ENCODE measurements around the gene CNTNAP1. TPM values are rescaled to one million over a fixed set of nuclear protein-coding genes. Genes with fewer than 3 reads are reported as not detected.
"Not testable (repeated sequence)": the region's sequence is repeated elsewhere in the genome, so short reads cannot be mapped to it uniquely, and the experiment has no call there.

CNTNAP1 gene
- total RNA-seq, 2 donors from 2014 or later, result 0.61 to 2.8 TPM

DNA sequence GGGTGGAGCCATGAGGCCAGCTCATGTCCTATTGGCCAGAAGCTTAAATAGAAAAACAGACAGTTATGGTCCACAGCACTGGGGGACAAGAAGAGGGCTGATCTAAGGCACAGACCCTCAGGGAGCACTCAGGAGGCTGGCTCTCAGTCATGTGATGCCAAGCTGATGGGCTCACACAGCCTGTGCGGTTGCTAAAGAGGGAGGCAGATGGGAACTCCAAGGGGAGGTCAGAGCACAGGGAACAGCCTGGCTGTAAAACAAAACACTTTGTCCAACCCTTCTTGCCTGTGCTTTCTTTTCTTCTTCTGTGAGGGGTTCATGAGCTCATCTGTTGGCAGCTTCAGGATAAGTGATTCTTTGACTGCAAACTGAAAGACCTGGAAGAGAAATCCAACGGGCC is 27.2 kb downstream of the CNTNAP1 start:
- ATAC-seq (replicated peaks), result no peak
- H3K27ac Mint-ChIP-seq, result no peak overlapping the region

DNA sequence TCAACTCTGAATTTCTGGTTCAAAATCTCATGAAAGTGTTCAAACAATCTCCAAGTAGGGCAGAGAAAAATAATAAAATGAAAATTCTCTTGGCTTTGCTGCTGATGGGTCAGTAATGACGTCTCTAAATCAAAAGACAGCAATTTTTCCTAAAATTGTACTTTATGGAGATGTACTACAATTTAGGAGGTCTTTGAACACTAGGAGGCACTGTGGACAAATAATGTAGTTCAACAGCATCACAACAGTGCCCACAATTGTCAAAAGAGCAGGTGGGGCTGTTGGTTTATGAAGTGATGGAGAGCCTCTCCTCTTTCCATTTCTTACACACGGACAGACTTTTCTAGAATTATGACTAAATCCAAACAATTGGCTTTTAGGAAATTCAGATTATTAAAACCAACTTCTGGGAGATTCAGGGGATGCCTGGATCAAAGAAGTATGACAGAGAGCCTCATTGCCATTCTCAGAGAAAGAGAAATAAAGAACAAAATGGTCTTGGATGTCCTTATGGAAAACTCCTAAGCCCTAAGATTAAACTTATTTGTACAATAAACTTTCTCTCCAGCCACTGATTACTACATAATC is 38.8 kb downstream of the CNTNAP1 start:
- Mint-ChIP-seq H3K27ac (no peak overlapping the region), H3K36me3 (ENCODE audit: low read depth) (peaks cover 96% of the 10 kb centered on the region), H3K4me3 (no peak overlapping the region), H3K27me3 (no peaks in the 10 kb centered on the region), H3K4me1 (no peaks in the 10 kb centered on the region), H3K9me3 (no peaks in the 10 kb centered on the region)
- ATAC-seq (replicated peaks), result peak; percentile 66

More for the DNA sequence above, 27.2 kb downstream of the CNTNAP1 start:
- Mint-ChIP-seq H3K4me3 (no peak overlapping the region), H3K4me1 (peaks cover 20% of the 10 kb centered on the region), H3K27me3 (no peaks in the 10 kb centered on the region), H3K9me3 (no peaks in the 10 kb centered on the region), H3K36me3 (ENCODE audit: low read depth) (peaks cover 100% of the 10 kb centered on the region)

DNA sequence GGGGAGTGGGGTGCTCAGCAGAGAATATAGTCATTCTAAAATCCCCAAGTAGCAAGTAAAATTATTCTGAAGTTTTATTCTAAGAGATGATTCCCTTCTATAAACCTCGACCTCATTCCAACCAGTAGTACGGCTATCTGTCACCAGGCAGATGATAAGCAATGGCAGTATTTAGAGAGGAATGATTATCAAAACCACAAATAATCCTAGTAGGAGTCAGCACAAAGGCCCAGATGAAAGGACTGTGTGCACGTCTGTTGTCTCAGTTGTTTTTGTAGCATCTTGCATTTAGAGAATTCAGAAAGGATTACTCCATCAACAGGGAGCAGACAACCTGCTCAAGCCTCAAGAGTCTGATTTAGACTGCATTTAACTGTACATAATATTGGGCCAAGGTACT is 41.3 kb downstream of the CNTNAP1 start:
- Mint-ChIP-seq H3K27me3 (no peaks in the 10 kb centered on the region), H3K27ac (no peak overlapping the region), H3K36me3 (ENCODE audit: low read depth) (peaks cover 91% of the 10 kb centered on the region), H3K4me3 (no peak overlapping the region), H3K4me1 (no peaks in the 10 kb centered on the region), H3K9me3 (no peaks in the 10 kb centered on the region)
- ATAC-seq (replicated peaks), result no peak

DNA sequence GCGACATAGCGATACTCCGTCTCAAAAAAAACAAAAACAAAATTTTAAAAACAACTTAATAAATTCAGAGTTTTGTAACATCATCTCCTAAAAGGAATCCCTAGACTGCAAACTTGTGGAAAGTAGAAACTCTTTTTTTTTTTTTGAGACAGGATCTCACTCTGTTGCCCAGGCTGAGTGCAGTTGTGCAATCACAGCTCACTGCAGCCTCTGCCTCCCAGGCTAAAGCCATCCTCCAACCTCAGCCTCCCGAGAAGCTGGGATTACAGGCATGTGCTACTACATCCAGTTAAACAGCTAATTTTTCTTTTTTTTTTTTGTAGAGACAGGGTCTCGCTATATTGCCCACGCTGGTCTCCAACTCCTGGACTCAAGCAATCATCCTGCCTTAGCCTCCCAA is 42.8 kb downstream of the CNTNAP1 start:
- H3K27ac Mint-ChIP-seq, result no peak overlapping the region
- peaks cover 93% of the 10 kb centered on the region for H3K36me3 Mint-ChIP-seq (ENCODE audit: low read depth)
- H3K4me3 Mint-ChIP-seq, result no peak overlapping the region
- no peak for ATAC-seq (replicated peaks)
- no peaks in the 10 kb centered on the region for H3K27me3 Mint-ChIP-seq
- no peaks in the 10 kb centered on the region for H3K9me3 Mint-ChIP-seq
- H3K4me1 Mint-ChIP-seq, result no peaks in the 10 kb centered on the region

DNA sequence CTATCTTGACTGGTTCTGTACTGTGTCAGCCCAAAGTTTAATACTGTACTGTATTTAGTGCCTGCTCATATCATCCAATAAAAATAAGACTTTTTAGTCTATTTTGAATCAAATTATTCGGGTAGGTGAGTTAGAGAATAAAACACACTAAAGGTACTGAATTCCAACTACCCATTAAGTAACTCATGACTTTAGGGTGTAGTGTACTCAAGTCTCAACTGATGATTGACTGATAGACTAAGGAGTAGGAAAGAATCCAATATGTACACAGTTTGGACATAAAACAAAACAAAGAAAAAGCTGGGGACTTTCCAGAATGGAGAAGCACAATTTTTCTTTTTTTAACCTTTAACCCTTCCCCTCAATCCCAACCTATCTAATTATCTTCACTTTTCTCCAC is 58.4 kb downstream of the CNTNAP1 start:
- Mint-ChIP-seq H3K9me3 (no peaks in the 10 kb centered on the region), H3K27me3 (no peaks in the 10 kb centered on the region), H3K27ac (no peak overlapping the region), H3K4me1 (peaks cover 13% of the 10 kb centered on the region), H3K4me3 (no peak overlapping the region), H3K36me3 (ENCODE audit: low read depth) (peaks cover 17% of the 10 kb centered on the region)
- no peak for ATAC-seq (replicated peaks)

DNA sequence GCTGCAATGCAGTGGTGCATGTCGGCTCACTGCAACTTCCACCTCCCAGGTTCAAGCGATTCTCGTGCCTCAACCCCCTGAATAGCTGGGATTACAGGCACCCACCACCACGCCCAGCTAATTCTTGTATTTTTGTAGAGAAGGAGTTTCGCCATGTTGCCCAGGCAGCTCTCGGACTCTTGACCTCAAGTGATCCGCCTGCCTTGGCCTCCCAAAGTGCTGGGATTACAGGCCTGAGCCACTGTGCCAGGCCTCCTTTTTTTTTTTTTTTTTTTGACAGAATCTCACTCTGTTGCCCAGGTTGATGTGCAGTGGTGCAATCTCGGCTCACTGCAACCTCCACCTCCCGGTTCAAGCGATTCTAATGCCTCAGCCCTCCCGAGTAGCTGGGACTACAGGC is 60.6 kb downstream of the CNTNAP1 start:
- not testable (repeated sequence) for H3K36me3 Mint-ChIP-seq (ENCODE audit: low read depth)

DNA sequence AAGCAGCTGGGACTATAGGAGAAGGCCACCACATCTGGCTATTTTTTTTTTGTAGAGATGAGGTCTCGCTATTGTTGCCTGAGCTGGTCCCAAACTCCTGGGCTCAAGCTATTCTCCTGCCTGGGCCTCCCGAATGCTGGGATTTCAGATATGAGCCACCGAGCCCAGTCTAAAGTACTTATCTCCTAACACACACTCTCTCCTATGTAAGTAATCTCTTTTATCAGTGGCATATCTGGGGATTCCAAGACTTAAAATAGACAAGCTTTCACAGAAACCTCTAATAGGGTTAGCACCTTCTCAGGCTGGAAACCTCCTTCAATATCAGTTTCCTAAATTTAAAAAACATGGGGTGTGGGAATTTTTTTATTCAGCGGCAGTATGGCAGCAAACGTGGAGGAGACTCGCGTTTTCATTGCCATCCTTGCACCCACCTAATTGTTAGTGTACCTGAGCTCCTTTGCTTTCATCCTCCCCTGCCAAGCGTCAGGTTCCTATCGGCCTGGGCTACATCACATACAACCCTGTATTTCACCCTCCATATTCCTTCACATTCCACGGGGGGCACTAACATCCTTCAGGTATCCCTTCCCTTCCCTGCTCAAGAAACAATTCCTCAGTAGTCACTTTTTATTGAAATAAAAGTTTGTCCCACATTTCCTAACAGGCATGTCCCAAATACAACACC is 61.4 kb downstream of the CNTNAP1 start:
- peaks cover 9% of the 10 kb centered on the region for H3K36me3 Mint-ChIP-seq (ENCODE audit: low read depth)
- peak overlapping the region; percentile 98 for H3K27ac Mint-ChIP-seq
- no peaks in the 10 kb centered on the region for H3K27me3 Mint-ChIP-seq
- no peak for ATAC-seq (replicated peaks)
- no peaks in the 10 kb centered on the region for H3K9me3 Mint-ChIP-seq
- peak overlapping the region; percentile 99 for H3K4me3 Mint-ChIP-seq
- peaks cover 13% of the 10 kb centered on the region for H3K4me1 Mint-ChIP-seq

More for the DNA sequence above, 60.6 kb downstream of the CNTNAP1 start:
- H3K27ac Mint-ChIP-seq; H3K27me3 Mint-ChIP-seq; ATAC-seq (replicated peaks); H3K9me3 Mint-ChIP-seq: not testable (repeated sequence)
- Mint-ChIP-seq H3K4me3 (peak overlapping the region; percentile 99), H3K4me1 (peaks cover 13% of the 10 kb centered on the region)

DNA sequence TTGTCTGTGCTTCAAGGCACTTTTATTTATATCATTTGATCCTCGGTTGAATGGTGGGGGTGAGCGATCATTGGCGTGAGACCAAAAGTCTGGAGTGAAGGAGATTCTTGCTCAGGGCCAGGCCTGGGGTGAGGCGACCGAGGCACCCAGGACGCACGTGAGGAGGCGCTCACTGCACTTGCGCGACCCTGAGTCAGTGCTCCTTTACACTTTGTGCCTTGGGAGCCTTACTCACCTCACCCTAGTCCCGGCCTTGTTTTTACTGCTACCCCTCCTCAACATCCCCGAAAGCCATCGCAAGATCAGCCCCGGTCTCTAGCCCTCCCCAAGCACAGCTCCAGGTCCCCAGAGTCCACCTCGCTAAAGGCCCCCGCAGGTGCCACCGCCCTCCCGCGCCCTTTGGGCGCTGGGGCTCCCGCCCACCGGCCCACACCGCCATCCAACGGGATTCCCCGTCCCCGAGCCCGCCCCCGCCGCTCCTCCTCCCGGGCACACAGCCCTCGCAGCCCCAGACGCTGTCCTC is 62.0 kb downstream of the CNTNAP1 start:
- peaks cover 4% of the 10 kb centered on the region for H3K27me3 Mint-ChIP-seq
- H3K4me1 Mint-ChIP-seq, result peaks cover 13% of the 10 kb centered on the region
- H3K9me3 Mint-ChIP-seq, result no peaks in the 10 kb centered on the region
- H3K27ac Mint-ChIP-seq, result peak overlapping the region; percentile 98
- ATAC-seq (replicated peaks), result peak; percentile 84
- H3K4me3 Mint-ChIP-seq, result peak overlapping the region; percentile 99
- H3K36me3 Mint-ChIP-seq (ENCODE audit: low read depth), result peaks cover 9% of the 10 kb centered on the region

DNA sequence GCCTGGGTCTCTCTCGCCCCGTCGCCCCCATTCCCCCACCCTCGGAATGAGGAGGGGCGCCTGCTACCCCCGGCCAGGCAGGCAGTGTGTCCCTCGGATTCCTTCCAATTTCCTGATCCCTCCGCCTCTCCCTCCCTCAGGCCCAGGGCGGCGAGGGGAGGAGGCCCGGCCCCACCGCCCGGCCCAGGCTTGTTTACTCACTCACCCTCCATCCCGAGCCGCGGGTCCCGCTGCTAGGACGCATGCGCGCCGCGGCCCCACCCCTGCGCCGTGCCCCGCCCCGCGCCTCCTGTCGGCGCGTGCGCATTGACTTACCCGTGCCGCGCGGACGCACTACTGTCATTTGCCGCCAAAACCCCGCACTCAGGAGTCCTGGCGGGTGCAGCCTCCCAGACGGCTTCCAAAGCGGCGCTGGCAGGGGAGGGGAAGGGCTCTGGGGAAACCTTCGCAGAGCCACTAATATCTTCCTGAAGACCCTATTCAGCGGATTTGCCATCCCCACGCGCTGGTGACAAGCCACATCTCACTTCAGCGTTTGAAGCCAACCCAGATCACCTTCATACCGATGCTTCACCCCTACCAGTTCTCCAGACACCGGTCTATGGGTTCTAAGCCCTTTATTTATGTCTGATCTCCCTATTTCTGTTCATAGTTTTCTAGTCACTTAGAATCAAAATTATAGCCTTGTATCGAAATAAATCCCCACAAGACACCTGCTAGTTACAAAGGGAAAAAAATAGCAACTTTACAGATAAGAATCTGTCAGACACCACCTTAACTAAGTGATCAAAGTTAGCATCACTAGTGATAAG is 62.7 kb downstream of the CNTNAP1 start, which contains the start of gene EZH1:
Gene EZH1 (minus strand): TSS at position 235 of the 812 bp plus-strand sequence. CDS start 16,099 bp downstream, outside the sequence.
- Mint-ChIP-seq H3K4me3 (peak within 1 kb of the TSS; percentile 99), H3K36me3 (ENCODE audit: low read depth) (peaks cover 9% of the 10 kb centered on the region), H3K27ac (peak within 1 kb of the TSS; percentile 98), H3K4me1 (peaks cover 13% of the 10 kb centered on the region), H3K9me3 (no peaks in the 10 kb centered on the region), H3K27me3 (peaks cover 5% of the 10 kb centered on the region)
- peak; percentile 91 for ATAC-seq (replicated peaks)

DNA sequence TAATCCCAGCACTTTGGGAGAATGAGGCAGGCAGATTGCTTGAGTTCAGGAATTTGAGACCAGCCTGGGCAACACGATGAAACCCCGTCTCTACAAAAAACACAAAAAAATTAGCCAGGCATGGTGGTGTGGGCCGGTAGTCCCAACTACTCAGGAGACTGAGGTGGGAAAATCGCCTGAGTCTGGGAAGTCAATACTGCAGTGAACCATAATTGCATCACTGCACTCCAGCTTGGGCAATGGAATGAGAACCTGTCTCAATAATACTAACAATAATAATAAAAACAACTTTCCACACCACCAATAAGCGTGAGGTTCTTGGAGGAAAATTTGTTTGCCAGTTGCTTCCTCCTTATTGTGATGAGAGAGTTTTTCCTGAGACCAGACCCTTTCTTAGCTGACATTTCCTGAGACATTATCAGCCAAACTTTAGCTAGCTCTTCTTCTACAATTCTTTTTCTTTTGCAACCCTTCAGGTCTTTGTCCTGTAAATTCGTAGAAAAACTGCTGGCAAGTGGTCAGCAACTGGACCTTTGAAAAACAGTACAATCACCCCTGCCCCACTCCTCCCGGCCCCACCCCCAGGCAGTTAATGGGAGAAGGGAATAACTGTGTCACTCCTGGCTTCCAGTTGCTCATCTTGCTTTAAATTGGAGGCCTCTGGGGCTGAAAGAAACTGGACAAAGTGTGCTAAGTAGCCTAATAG is 66.0 kb downstream of the CNTNAP1 start:
- H3K36me3 Mint-ChIP-seq (ENCODE audit: low read depth), result peaks cover 9% of the 10 kb centered on the region
- peaks cover 10% of the 10 kb centered on the region for H3K27me3 Mint-ChIP-seq
- H3K4me1 Mint-ChIP-seq, result peaks cover 13% of the 10 kb centered on the region
- H3K27ac Mint-ChIP-seq, result no peak overlapping the region
- H3K4me3 Mint-ChIP-seq, result no peak overlapping the region
- no peak for ATAC-seq (replicated peaks)
- H3K9me3 Mint-ChIP-seq, result no peaks in the 10 kb centered on the region

DNA sequence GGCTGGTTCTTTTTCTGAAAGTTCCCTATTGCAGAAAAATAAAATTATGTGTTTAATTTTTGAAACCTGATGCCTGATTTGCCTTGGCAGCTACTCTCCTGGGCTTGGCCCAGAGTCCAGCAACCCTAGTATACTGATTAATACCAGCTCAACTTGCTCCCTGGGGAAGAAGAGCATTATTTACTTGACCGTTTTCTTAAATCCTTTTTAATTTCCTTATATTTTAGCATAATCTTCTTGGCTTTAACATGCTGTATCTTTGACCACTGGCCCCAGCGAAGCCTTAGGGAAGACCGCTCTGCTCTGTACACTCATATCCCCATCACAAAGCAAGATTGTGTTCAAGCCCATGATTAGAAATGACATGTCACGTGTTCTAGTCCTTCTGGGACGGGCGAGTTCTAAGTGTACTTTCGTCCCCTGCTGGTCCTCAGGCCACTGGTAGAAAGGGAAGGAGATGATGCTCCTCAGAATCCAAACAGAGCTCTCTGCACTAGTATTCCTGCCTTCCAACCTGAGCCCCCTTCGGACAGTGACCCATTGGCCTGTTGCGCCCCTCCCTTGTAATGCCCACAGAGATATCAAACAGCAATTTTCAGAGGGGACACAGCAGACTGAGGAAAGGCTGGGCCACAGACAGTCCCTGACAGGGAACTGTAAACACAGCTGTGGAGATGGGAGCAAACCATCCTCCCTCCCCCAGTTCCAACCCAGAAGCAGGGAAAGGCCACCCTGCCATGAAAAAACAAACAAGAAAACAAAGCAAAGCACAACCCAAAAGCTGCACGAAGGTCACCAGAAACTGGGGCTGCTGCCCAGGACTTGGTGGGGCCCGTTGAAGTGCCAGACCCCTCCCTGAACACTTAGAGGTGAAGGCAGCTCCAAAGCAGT is 66.8 kb downstream of the CNTNAP1 start:
- Mint-ChIP-seq H3K27me3 (peaks cover 10% of the 10 kb centered on the region), H3K27ac (no peak overlapping the region), H3K4me3 (no peak overlapping the region), H3K36me3 (ENCODE audit: low read depth) (peaks cover 4% of the 10 kb centered on the region), H3K9me3 (no peaks in the 10 kb centered on the region), H3K4me1 (peaks cover 6% of the 10 kb centered on the region)
- no peak for ATAC-seq (replicated peaks)

Data from activated T-helper 17 cell treated with anti-CD3 and anti-CD28 coated beads, Interleukin-2, amount 50 U/mL, for 72 hours (primary cell).